GM18499 (cell line): Measurements from ENCODE around the gene RNF111.
"Not testable (repeated sequence)": the region's sequence is repeated elsewhere in the genome, so short reads cannot be mapped to it uniquely, and the experiment has no call there.

Experiments
- ATAC-seq: cut with Tn5 transposase; IDR thresholded peaks from one replicate; pipeline ENCODE4 v1.9.1; 2021; ENCODE audit warnings: moderate number of reproducible peaks; ENCODE audit not compliant: insufficient read depth, unreplicated experiment

The RNF111 gene

GRCh38 chr15:59127255-59127654, 139.8 kb downstream of the RNF111 start:
- ATAC-seq, result not testable (repeated sequence)

GRCh38 chr15:59131456-59131855, 144.0 kb downstream of the RNF111 start:
- no peak for ATAC-seq

GRCh38 chr15:59131969-59132562, 144.6 kb downstream of the RNF111 start:
- no peak for ATAC-seq

- no peak for ATAC-seq
Measured at GRCh38 chr15:59133929-59134427, 146.5 kb downstream of the RNF111 start.

- ATAC-seq, result no peak
Measured at GRCh38 chr15:59137566-59137965, 150.1 kb downstream of the RNF111 start.

GRCh38 chr15:59138243-59138642, 150.8 kb downstream of the RNF111 start:
- no peak for ATAC-seq

GRCh38 chr15:59140422-59141226, 153.2 kb downstream of the RNF111 start:
- no peak for ATAC-seq

GRCh38 chr15:59143281-59143680, 155.8 kb downstream of the RNF111 start:
- ATAC-seq, result no peak

- ATAC-seq, result not testable (repeated sequence)
Measured at GRCh38 chr15:59144594-59144993, 157.1 kb downstream of the RNF111 start.
